Measurements from ENCODE around the gene KCNQ5. TPM values are rescaled to one million over a fixed set of nuclear protein-coding genes. Genes with fewer than 3 reads are reported as not detected.

Gene KCNQ5
- total and polyA plus RNA-seq, 4 donors, result 0.15 to 8.1 (median 2.4) TPM

GRCh38 chr6:73107016-73107415 lies 485.2 kb downstream of the KCNQ5 start:
- ATAC-seq (ENCODE audit: low FRiP score) (no peak), DNase-seq (no peak)
- no peak overlapping the region for H3K4me3 ChIP-seq (ENCODE audit: low read length in 2 of 2)
- H3K27ac ChIP-seq (ENCODE audit: low read depth in 1 of 2, low read length in 2 of 2), result no peak overlapping the region
- no peaks in the 10 kb centered on the region for H3K36me3 ChIP-seq (ENCODE audit: control insufficient read depth in 1 of 2, insufficient read depth in 2 of 2, low read length in 1 of 2)
- no peaks in the 10 kb centered on the region for H3K9me3 ChIP-seq (ENCODE audit: control insufficient read depth, low read length)
- peaks cover 0 to 3% of the 10 kb centered on the region in 2 donors for H3K4me1 ChIP-seq (ENCODE audit: control insufficient read depth in 1 of 2, insufficient read depth in 2 of 2, low read length in 2 of 2)
- intact Hi-C loops (cut with DNase I), result no loop called here
- no peaks in the 10 kb centered on the region for H3K27me3 ChIP-seq (ENCODE audit: control insufficient read depth in 1 of 2, insufficient read depth in 2 of 2, low read length in 1 of 2)
- 95 to 96% methylated on average over 1 of the region's 1 CpG for WGBS, 2 donors

GRCh38 chr6:73108949-73109348 lies 487.1 kb downstream of the KCNQ5 start:
- H3K36me3 ChIP-seq (ENCODE audit: control insufficient read depth in 1 of 2, insufficient read depth in 2 of 2, low read length in 1 of 2), result no peaks in the 10 kb centered on the region
- no peaks in the 10 kb centered on the region for H3K9me3 ChIP-seq (ENCODE audit: control insufficient read depth, low read length)
- no peak for ATAC-seq (ENCODE audit: low FRiP score)
- intact Hi-C loops (cut with DNase I), result no loop called here
- no peak overlapping the region for H3K27ac ChIP-seq (ENCODE audit: low read depth in 1 of 2, low read length in 2 of 2)
- 95 to 99% methylated on average over 3 of the region's 3 CpGs for WGBS, 2 donors
- no peak for DNase-seq
- H3K27me3 ChIP-seq (ENCODE audit: control insufficient read depth in 1 of 2, insufficient read depth in 2 of 2, low read length in 1 of 2), result no peaks in the 10 kb centered on the region
- no peak overlapping the region for H3K4me3 ChIP-seq (ENCODE audit: low read length in 2 of 2)
- H3K4me1 ChIP-seq (ENCODE audit: control insufficient read depth in 1 of 2, insufficient read depth in 2 of 2, low read length in 2 of 2), result peaks cover 0 to 3% of the 10 kb centered on the region in 2 donors

- Histone ChIP-seq H3K27ac (ENCODE audit: low read depth in 1 of 2, low read length in 2 of 2) (no peak overlapping the region), H3K4me1 (ENCODE audit: control insufficient read depth in 1 of 2, insufficient read depth in 2 of 2, low read length in 2 of 2) (peaks cover 0 to 3% of the 10 kb centered on the region in 2 donors), H3K36me3 (ENCODE audit: control insufficient read depth in 1 of 2, insufficient read depth in 2 of 2, low read length in 1 of 2) (no peaks in the 10 kb centered on the region), H3K27me3 (ENCODE audit: control insufficient read depth in 1 of 2, insufficient read depth in 2 of 2, low read length in 1 of 2) (no peaks in the 10 kb centered on the region), H3K4me3 (ENCODE audit: low read length in 2 of 2) (no peak overlapping the region), H3K9me3 (ENCODE audit: control insufficient read depth, low read length) (no peaks in the 10 kb centered on the region)
- WGBS, 2 donors, result 43 to 50% methylated on average over 3 of the region's 3 CpGs
- DNase-seq, result no peak
- ATAC-seq (ENCODE audit: low FRiP score), result no peak
- intact Hi-C loops (cut with DNase I), result no loop called here
Measured at GRCh38 chr6:73109659-73110058, 487.8 kb downstream of the KCNQ5 start.

GRCh38 chr6:73116330-73116729 lies 494.5 kb downstream of the KCNQ5 start:
- ATAC-seq (ENCODE audit: low FRiP score), result no peak
- Histone ChIP-seq H3K4me1 (ENCODE audit: control insufficient read depth in 1 of 2, insufficient read depth in 2 of 2, low read length in 2 of 2) (peaks cover 0 to 2% of the 10 kb centered on the region in 2 donors), H3K36me3 (ENCODE audit: control insufficient read depth in 1 of 2, insufficient read depth in 2 of 2, low read length in 1 of 2) (peaks cover 0 to 3% of the 10 kb centered on the region in 2 donors), H3K9me3 (ENCODE audit: control insufficient read depth, low read length) (no peaks in the 10 kb centered on the region), H3K4me3 (ENCODE audit: low read length in 2 of 2) (no peak overlapping the region), H3K27me3 (ENCODE audit: control insufficient read depth in 1 of 2, insufficient read depth in 2 of 2, low read length in 1 of 2) (no peaks in the 10 kb centered on the region), H3K27ac (ENCODE audit: low read depth in 1 of 2, low read length in 2 of 2) (no peak overlapping the region)
- WGBS, 2 donors, result 98 to 99% methylated on average over 3 of the region's 3 CpGs
- DNase-seq, result no peak
- intact Hi-C loops (cut with DNase I), result no loop called here

- Histone ChIP-seq H3K36me3 (ENCODE audit: control insufficient read depth in 1 of 2, insufficient read depth in 2 of 2, low read length in 1 of 2) (peaks cover 0 to 3% of the 10 kb centered on the region in 2 donors), H3K27me3 (ENCODE audit: control insufficient read depth in 1 of 2, insufficient read depth in 2 of 2, low read length in 1 of 2) (no peaks in the 10 kb centered on the region), H3K9me3 (ENCODE audit: control insufficient read depth, low read length) (no peaks in the 10 kb centered on the region), H3K4me1 (ENCODE audit: control insufficient read depth in 1 of 2, insufficient read depth in 2 of 2, low read length in 2 of 2) (no peaks in the 10 kb centered on the region), H3K4me3 (ENCODE audit: low read length in 2 of 2) (no peak overlapping the region), H3K27ac (ENCODE audit: low read depth in 1 of 2, low read length in 2 of 2) (no peak overlapping the region)
- intact Hi-C loops (cut with DNase I), result no loop called here
- 93 to 96% methylated on average over 4 of the region's 4 CpGs for WGBS, 2 donors
- ATAC-seq (ENCODE audit: low FRiP score) (no peak), DNase-seq (no peak)
Measured at GRCh38 chr6:73121421-73121993, 499.6 kb downstream of the KCNQ5 start.

- Histone ChIP-seq H3K9me3 (ENCODE audit: control insufficient read depth, low read length) (no peaks in the 10 kb centered on the region), H3K36me3 (ENCODE audit: control insufficient read depth in 1 of 2, insufficient read depth in 2 of 2, low read length in 1 of 2) (peaks cover 0 to 3% of the 10 kb centered on the region in 2 donors), H3K27me3 (ENCODE audit: control insufficient read depth in 1 of 2, insufficient read depth in 2 of 2, low read length in 1 of 2) (no peaks in the 10 kb centered on the region), H3K27ac (ENCODE audit: low read depth in 1 of 2, low read length in 2 of 2) (no peak overlapping the region), H3K4me3 (ENCODE audit: low read length in 2 of 2) (no peak overlapping the region), H3K4me1 (ENCODE audit: control insufficient read depth in 1 of 2, insufficient read depth in 2 of 2, low read length in 2 of 2) (no peaks in the 10 kb centered on the region)
- intact Hi-C loops (cut with DNase I), result no loop called here
- ATAC-seq (ENCODE audit: low FRiP score) (no peak), DNase-seq (no peak)
- WGBS, 2 donors, result 91 to 97% methylated on average over 2 of the region's 2 CpGs
Measured at GRCh38 chr6:73123632-73124329, 501.9 kb downstream of the KCNQ5 start.

- DNase-seq (peak; percentile 88 to 95), ATAC-seq (ENCODE audit: low FRiP score) (peak; percentile 92)
- Histone ChIP-seq H3K27ac (ENCODE audit: low read depth in 1 of 2, low read length in 2 of 2) (no peak overlapping the region), H3K9me3 (ENCODE audit: control insufficient read depth, low read length) (no peaks in the 10 kb centered on the region), H3K4me3 (ENCODE audit: low read length in 2 of 2) (no peak overlapping the region), H3K27me3 (ENCODE audit: control insufficient read depth in 1 of 2, insufficient read depth in 2 of 2, low read length in 1 of 2) (no peaks in the 10 kb centered on the region), H3K4me1 (ENCODE audit: control insufficient read depth in 1 of 2, insufficient read depth in 2 of 2, low read length in 2 of 2) (no peaks in the 10 kb centered on the region), H3K36me3 (ENCODE audit: control insufficient read depth in 1 of 2, insufficient read depth in 2 of 2, low read length in 1 of 2) (no peaks in the 10 kb centered on the region)
- 18 to 19% methylated on average over 14 of the region's 14 CpGs for WGBS, 2 donors
- intact Hi-C loops (cut with DNase I), result loop anchor here (1.0 to 10.0 kb wide), 5 partner anchors 165 to 718 kb away; partner anchors contain the start of gene KCNQ5 (in 1 of the 2)
Measured at GRCh38 chr6:73129653-73130443, 508.0 kb downstream of the KCNQ5 start.

- ATAC-seq (ENCODE audit: low FRiP score) (no peak), DNase-seq (no peak)
- Histone ChIP-seq H3K9me3 (ENCODE audit: control insufficient read depth, low read length) (no peaks in the 10 kb centered on the region), H3K27me3 (ENCODE audit: control insufficient read depth in 1 of 2, insufficient read depth in 2 of 2, low read length in 1 of 2) (no peaks in the 10 kb centered on the region), H3K27ac (ENCODE audit: low read depth in 1 of 2, low read length in 2 of 2) (no peak overlapping the region), H3K4me1 (ENCODE audit: control insufficient read depth in 1 of 2, insufficient read depth in 2 of 2, low read length in 2 of 2) (no peaks in the 10 kb centered on the region), H3K36me3 (ENCODE audit: control insufficient read depth in 1 of 2, insufficient read depth in 2 of 2, low read length in 1 of 2) (no peaks in the 10 kb centered on the region), H3K4me3 (ENCODE audit: low read length in 2 of 2) (no peak overlapping the region)
- WGBS, 2 donors, result 80 to 84% methylated on average over 4 of the region's 4 CpGs
- intact Hi-C loops (cut with DNase I), result loop anchor here (2.0 to 10.0 kb wide), 3 partner anchors 167 to 517 kb away; partner anchors contain the start of gene KCNQ5 (in 1 of the 2)
Measured at GRCh38 chr6:73131706-73132105, 509.8 kb downstream of the KCNQ5 start.

Data from aorta (tissue), 5 donors.